OCI-LY3 (cell line): ENCODE data around the gene TIMM10B.

Source experiments
- CTCF ChIP-seq: fragments of 200-600, 300-600 bp; sonication (generic); IDR thresholded peaks from 2 replicates; pipeline ENCODE4 v1.5.1; 2014; ENCODE audit warnings: antibody characterized with exemption, low read length, low read depth
- EZH2phosphoT487 ChIP-seq: fragments of 200-600 bp; shearing (Covaris generic); IDR thresholded peaks from 2 replicates; pipeline ENCODE4 v1.6.1; 2018; ENCODE audit warnings: antibody characterized with exemption, mixed run types, low read depth

- TF ChIP-seq CTCF (no peak), EZH2phosphoT487 (no peak)
These were observed 42.0 kb downstream of the TIMM10B start for GRCh38 chr11:6523253-6523652.
